NCI-H748 treated with DMSO at 0.1 percent for 48 hours (cell line): ENCODE data around the gene C16orf74.
A peak's percentile ranks its signal among the peaks of the same experiment; 100 is the strongest.

Source experiments
- DNase-seq: peaks from one replicate; lab custom pipeline; 2025; lab: John Stamatoyannopoulos, UW

C16orf74 gene

GRCh38 chr16:85695196-85696128 is 55.4 kb downstream of the C16orf74 start:
- DNase-seq, result no peak

DNA sequence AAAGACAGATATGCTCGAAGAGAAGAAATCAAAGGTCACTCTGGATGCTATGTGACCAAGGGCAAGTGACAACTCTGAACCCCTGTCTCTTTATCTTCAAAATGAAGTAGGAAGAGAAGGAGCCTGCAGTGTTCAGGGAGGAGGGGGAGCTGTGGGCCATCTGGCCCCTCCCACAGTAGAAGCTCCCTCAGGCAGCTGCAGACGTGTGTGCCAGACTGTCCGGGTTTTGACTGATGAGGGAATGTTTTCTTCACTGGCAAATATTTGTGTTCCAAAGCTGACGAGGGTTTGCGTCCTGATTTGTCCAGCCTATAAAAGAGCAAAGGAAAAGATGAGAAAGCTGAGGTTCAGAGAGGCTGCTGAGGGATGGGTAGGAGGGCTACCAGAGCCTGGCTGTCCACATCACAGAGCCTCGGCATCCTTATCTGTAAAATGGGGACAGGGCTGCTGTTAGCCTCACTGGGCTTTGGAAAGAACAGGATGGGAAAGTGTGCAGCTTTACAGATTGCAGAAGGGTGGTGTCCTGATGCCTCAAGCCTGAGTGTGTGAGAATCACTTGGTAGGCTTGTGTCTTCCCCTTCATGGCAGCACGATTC is 60.3 kb downstream of the C16orf74 start:
- DNase-seq, result no peak

GRCh38 chr16:85689950-85690320 is 61.0 kb downstream of the C16orf74 start:
- DNase-seq, result no peak

DNA sequence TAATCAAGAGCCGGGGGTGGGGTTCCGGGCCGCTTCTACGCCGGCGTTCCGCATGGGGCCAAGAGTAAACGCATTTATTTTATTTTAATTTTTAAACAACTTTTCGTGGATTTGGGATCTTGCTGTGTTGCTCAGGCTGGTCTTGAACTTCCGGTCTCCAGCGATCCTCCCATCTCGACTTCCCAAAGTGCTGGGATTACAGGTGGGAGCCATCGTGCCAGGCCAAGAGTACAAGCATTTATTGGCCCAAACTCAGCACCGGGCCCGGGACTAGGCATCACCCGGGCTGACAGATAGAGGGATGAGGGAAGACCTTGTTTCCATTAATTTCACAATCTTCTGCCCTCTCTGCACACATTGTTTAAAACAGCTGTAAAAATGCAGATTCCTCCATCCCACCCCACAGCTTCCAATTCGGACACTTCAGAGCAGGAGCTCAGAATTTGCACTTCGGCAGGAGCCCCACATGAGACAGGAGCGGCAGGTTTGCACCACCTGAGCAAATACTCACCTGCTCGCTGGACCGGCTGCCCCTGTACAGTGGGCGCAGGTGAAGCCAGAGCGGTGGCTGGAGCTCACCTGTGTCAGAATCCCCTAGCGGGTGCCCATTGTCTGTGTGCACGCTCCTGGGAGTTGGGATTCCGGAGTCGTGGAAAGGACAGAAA is 61.5 kb downstream of the C16orf74 start:
- peak; percentile 60 for DNase-seq

DNA sequence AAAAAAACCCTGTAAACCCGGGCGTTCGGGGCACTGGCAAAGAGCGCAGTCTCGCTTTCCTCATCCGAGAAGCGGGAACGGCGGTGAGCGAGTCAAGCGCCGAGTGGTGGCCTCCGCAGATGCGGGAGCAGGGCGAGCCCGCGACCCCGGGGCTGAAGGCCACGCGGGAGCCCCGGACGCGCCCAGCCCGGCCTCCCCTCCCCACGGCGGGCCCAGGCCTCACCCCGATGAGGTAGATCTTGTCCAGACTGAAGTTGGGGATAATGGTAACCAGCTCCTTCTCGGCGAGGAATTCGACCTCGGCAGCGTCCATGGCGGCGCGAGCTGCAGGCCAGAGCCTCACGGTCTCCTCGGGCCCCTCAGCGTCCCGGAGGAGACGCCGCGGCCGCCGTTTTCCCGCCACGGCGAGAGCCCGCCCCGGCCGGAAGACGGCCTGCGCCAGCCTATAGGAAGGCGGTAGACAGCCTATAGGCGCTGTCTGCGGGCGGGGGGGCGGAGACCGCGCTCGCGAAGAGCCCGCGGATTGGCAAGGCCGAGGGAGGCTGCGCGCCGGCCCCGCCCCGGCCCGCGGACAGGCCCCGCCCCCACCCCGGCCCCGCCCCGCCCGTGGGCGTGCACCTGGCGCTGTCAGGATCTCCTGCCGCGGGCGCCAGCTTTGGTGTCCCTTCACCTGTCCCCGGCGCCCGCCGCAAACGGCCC is 62.2 kb downstream of the C16orf74 start, which contains the start of gene GINS2:
GINS2 (minus strand) TSS at position 369 of the 699 bp plus-strand sequence; CDS start at position 313, 56 bp downstream.
- DNase-seq, result peak; percentile 38

DNA sequence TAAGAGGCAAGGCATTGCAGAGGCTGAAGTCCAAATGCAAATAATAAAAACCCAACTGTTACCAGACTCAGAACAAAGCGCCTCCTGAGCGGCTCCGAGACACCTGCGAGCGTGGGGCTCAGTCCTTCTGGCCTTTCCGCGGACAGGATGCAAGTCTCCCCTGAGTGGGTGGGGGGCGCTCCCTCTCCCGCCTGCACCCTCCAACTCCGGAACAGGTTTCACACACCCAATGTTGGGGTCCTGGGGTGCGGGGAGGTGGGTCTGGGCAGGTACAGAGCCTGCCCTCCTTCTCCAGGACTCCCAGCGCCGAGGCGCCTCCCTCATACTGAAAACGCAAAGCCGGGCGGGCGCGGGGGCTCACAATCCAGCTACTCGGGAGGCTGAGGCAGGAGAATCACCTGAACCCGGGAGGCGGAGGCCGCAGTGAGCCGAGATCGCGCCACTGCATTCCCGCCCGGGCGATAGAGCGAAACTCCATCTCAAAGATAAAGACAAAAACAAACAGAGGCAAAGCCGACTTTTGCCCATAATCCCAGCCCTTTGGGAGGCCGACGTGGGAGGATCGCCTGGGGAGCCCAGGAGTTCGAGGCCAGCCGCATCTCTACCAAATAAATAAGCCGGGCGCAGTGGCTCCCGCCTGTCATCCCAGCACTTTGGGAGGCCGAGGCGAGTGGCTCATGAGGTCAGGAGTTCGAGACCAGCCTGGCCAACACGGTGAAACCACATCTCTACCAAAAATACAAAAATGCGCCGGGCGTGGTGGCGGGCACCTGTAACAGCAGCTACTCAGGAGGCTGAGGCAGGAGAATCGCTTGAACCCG is 63.0 kb downstream of the C16orf74 start:
- no peak for DNase-seq

DNA sequence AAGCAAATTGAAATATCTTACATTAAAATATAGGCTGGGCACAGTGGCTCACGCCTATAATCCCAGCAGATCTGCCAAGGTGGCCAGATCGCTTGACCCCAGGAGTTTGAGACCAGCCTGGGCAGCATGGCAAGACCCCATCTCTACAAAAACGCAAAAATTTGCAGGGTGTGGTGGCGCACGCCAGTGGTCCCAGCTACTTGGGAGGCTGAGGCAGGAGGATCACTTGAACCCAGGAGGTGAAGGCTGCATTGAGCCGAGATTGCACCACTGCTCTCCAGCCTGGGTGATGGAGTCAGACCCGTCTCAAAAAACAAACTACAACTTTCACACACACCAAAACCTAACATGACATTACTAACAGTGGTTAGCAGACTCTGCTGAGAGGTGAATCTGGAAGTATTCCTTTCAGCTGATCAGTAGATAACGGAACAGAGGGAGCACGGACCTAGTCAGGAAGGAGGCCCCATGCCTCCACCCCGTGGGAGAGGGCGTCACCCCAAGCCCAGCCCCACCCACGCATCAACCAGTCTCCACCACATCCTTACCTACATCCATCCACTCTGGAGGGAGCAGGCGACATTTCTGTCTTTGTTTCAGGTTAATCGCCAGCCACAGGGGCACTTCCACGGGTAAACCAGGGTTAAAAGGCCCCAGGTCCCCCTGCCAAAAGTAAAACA is 63.8 kb downstream of the C16orf74 start:
- no peak for DNase-seq

DNA sequence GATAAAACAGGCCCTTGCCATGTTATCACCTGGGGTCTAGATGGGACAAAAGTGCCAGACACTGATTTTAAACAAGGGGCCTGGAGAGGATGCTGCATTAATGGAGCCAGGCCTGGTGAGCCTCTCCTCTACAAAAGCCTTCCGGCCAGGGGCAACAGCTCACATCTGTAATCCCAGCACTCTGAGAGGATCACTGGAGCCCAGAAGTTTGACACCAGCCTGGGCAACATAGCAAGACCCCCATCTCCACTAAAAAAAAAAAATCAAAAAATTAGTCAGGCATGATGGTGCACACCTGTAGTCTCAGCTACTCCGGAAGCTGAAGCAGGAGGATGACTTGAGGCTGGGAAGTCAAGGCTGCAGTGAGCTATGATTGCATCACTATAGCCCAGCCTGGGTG is 65.6 kb downstream of the C16orf74 start:
- no peak for DNase-seq

- no peak for DNase-seq
Observed at GRCh38 chr16:85683363-85683762, 67.5 kb downstream of the C16orf74 start.

DNA sequence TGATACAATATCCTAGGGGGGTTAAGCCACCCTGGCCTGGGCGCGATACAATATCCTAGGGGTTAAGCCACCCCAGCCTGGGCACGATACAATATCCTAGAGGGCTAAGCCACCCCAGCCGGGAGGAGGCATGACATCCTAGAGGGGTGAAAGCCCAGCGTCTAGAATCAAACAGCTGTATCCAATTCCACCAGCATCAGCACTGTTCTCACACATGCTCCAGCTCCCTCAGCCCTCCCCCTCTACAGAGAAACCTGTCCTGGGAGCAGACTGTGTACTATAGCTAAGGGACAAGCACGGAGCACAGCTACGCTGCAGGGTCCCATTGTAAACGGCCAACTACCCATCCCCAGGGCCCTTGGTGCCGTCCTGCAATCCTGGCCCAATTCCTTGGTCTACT is 68.4 kb downstream of the C16orf74 start:
- DNase-seq, result no peak

DNA sequence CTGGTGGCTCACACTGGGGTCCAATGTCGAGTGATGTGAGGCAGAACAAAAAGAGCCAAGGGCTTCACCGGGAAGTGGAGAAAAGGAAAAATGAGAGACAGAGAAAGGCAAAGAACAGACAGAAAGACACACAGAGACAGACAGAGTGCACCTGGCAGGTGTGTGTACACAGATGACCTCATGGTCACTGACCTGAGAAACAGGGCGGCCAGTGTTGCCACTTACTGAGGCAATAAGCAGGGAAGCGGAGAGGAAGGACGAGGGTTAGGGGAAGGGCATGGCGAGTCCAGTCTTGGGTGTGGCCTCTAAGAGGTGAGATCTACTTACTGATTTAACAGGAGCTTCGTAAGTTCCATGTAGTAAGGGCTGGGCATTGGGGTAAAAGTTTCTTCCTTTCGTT is 69.6 kb downstream of the C16orf74 start:
- DNase-seq, result no peak

DNA sequence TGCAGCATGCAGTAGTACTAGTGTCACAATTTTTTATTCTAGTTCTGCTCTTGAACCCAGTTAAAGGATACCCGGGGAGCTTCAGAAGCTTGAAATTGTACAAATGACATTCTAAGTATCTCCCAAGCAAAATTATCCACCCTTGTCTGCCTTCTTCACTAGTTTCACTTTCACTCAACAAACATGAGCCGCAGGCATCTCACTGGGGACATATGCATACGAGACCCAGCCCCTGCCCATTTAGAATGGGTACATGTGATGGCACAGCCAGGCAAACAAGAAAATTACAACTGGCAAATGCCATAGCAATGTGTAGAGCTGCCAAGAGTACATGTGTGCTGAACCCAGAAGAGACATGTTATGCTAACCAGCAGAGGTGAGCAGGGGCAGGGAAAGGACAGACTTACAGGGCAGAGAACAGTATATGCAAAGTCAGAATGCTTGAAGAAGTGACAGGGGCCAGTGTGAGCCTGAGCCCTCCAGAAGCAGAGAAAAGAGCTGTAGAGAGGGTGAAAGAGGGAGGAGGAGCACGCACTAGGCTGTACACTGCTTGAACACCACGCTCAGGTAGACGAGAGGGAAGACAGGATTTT is 70.4 kb downstream of the C16orf74 start:
- no peak for DNase-seq

GRCh38 chr16:85679870-85680269 is 71.0 kb downstream of the C16orf74 start:
- no peak for DNase-seq

DNA sequence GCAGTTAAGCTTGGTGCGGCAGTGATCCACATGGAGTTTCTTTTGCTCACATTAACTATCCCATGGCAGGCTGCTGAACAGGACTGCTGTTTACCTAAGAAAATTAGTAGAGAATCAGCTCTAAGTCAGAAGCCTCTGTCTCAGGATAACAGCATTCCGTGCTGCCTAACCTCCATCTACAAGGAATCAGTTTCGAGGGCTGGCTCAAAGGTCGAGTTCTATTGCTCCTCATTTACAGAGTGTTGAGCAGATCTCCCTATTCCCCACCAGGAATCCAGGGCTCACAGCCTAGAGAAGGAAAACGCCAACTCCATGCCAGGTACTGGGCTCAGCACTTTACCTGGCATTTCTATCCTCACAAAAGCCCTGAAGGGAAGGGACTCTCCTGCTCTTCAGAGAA is 72.1 kb downstream of the C16orf74 start:
- DNase-seq, result no peak

DNA sequence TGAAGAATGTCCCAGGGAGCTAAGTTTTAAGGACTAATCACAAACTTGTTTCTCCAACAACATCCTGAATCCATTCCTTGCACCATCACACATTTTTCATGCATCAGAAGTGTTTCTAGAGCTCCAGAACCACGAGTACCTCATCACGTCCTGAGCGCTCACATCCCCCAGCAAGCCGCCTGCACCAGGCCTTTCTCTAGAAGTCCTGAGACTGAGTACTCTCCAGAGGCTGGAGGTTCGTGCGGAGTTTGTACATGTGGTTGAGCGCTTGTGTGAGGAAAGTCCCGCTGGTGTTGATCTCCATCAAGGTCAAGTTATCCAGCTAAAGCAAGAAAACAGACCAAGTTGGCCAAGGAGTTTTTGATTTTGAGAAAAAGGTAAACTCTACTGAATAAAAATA is 72.9 kb downstream of the C16orf74 start:
- DNase-seq, result no peak

GRCh38 chr16:85677383-85677967 is 73.4 kb downstream of the C16orf74 start:
- DNase-seq, result no peak

DNA sequence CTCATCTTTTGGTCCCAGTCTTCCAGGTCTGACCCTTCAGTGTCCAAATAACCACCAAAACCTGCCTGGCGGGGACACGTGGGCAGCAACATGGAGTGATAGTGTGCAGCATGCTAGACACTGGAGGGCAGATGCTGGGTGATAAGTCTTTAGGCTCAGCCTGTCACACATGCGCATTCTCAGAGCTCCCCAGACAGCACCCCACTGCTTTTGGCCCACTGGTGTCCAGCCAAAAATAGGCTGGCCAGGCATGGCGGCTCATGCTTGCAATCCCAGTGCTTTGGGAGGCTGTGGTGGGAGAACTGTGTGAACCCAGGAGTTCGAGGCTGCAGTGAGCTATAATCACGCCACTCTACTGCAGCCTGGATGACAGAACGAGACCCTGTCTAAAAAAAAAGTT is 74.4 kb downstream of the C16orf74 start:
- DNase-seq, result no peak

DNA sequence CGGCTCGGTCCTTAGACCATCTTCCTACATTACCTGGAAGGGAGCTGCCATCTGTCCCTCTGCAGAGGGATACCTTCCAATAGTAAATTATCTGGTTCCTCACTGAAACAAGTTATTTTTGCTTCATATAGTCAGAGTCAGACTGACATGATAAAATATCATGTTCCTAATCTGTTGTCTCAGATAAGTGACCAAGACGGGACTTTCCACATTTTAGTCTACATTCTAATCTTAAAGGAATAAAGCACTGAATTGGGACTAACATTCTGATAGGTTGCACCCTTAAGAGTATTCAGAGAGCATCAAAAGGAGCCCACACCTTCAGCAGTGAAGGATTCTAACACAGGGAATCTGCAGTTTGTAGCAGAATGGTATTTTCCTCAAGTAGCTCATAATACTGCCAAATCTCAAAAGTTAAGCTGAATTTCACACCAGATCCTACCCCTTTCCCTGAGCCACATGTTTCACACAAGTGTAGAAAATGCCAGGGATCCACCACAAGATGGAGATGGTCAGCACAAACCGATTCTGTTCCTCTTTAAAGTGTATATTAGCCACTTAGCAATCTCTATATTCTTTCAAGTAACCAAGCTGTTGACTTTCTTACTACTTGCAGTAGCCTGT is 75.5 kb downstream of the C16orf74 start:
- no peak for DNase-seq

DNA sequence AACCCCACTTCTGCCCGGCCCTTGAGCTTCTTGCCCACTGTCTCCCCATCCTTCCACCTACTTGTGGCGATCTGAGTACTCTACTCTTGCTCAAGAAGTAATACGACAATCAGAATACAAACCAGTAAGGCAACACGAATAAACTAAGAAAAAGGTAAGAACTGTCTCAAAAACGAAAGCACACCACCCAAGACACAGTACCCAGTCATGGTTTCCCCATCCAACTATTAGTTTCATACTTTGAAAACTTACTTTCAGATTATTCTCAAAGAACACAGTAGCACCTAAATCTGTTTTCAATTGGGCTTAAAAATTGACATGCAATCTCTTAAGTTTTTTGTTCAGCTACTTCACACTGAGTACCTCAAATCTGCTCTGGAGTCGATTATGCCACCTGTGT is 76.1 kb downstream of the C16orf74 start:
- DNase-seq, result no peak

DNA sequence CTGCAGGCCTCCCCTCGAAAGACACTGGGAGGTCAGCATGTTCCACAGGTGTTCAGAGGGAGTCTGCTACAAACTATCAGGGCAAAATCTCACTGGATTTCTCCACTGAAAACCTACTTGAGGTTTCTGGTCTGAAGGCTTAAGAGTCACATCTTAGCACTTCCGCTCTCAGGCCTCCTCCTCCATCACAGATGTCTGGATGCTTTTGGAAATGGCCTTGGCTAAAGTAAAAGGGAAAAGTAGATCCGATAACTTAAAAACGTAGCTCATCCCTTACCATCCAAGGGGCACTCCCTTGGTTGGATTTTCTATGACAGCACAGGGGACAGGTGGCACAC is 76.5 kb downstream of the C16orf74 start:
- DNase-seq, result no peak
